Measurements from ENCODE around the gene PNLIPRP1.

The PNLIPRP1 gene

GRCh38 chr10:116627386-116627933 is 36.7 kb downstream of the PNLIPRP1 start:
- DNase-seq (ENCODE audit: low read depth, low spot score): no peak

GRCh38 chr10:116629340-116629739 is 38.6 kb downstream of the PNLIPRP1 start:
- DNase-seq (ENCODE audit: low read depth, low spot score): no peak
- H3K27ac ChIP-seq: no peak overlapping the region

More at GRCh38 chr10:116627386-116627933, 36.7 kb downstream of the PNLIPRP1 start:
- no peak overlapping the region for H3K27ac ChIP-seq

GRCh38 chr10:116630020-116630419 is 39.3 kb downstream of the PNLIPRP1 start:
- no peak overlapping the region for H3K27ac ChIP-seq
- DNase-seq (ENCODE audit: low read depth, low spot score): no peak

GRCh38 chr10:116631871-116632295 is 41.1 kb downstream of the PNLIPRP1 start:
- no peak overlapping the region for H3K27ac ChIP-seq

GRCh38 chr10:116632596-116633215 is 41.9 kb downstream of the PNLIPRP1 start:
- no peak overlapping the region for H3K27ac ChIP-seq
- no peak for DNase-seq (ENCODE audit: low read depth, low spot score)

More at GRCh38 chr10:116631871-116632295, 41.1 kb downstream of the PNLIPRP1 start:
- DNase-seq (ENCODE audit: low read depth, low spot score): no peak

- H3K27ac ChIP-seq: no peak overlapping the region
- no peak for DNase-seq (ENCODE audit: low read depth, low spot score)
Measured at GRCh38 chr10:116633216-116633600, 42.4 kb downstream of the PNLIPRP1 start.

- peak; percentile 6 for DNase-seq (ENCODE audit: low read depth, low spot score)
- H3K27ac ChIP-seq: no peak overlapping the region
Measured at GRCh38 chr10:116634126-116634975, 43.6 kb downstream of the PNLIPRP1 start.

- no peak for DNase-seq (ENCODE audit: low read depth, low spot score)
- no peak overlapping the region for H3K27ac ChIP-seq
Measured at GRCh38 chr10:116636385-116636784, 45.6 kb downstream of the PNLIPRP1 start.

GRCh38 chr10:116636976-116637375 is 46.2 kb downstream of the PNLIPRP1 start:
- no peak overlapping the region for H3K27ac ChIP-seq
- DNase-seq (ENCODE audit: low read depth, low spot score): no peak

- no peak overlapping the region for H3K27ac ChIP-seq
- no peak for DNase-seq (ENCODE audit: low read depth, low spot score)
Measured at GRCh38 chr10:116637830-116638229, 47.1 kb downstream of the PNLIPRP1 start.

GRCh38 chr10:116646502-116646901 is 55.7 kb downstream of the PNLIPRP1 start:
- H3K27ac ChIP-seq: no peak overlapping the region
- DNase-seq (ENCODE audit: low read depth, low spot score): no peak

- no peak for DNase-seq (ENCODE audit: low read depth, low spot score)
- H3K27ac ChIP-seq: no peak overlapping the region
Measured at GRCh38 chr10:116648903-116649302, 58.1 kb downstream of the PNLIPRP1 start.

GRCh38 chr10:116653885-116654284 is 63.1 kb downstream of the PNLIPRP1 start:
- no peak for DNase-seq (ENCODE audit: low read depth, low spot score)
- H3K27ac ChIP-seq: no peak overlapping the region

- no peak for DNase-seq (ENCODE audit: low read depth, low spot score)
- H3K27ac ChIP-seq: no peak overlapping the region
Measured at GRCh38 chr10:116654816-116655215, 64.1 kb downstream of the PNLIPRP1 start.

- no peak overlapping the region for H3K27ac ChIP-seq
- DNase-seq (ENCODE audit: low read depth, low spot score): no peak
Measured at GRCh38 chr10:116655568-116655967, 64.8 kb downstream of the PNLIPRP1 start.

- no peak for DNase-seq (ENCODE audit: low read depth, low spot score)
- H3K27ac ChIP-seq: no peak overlapping the region
Measured at GRCh38 chr10:116656044-116656443, 65.3 kb downstream of the PNLIPRP1 start.

- no peak for DNase-seq (ENCODE audit: low read depth, low spot score)
- no peak overlapping the region for H3K27ac ChIP-seq
Measured at GRCh38 chr10:116657863-116658551, 67.2 kb downstream of the PNLIPRP1 start.

Measured in epithelial cell of prostate (primary cell).